Jurkat, Clone E6-1 (cell line): ENCODE data around the gene HCLS1. TPM values are rescaled to one million over a fixed set of nuclear protein-coding genes. Genes with fewer than 3 reads are reported as not detected.
A peak's percentile ranks its signal among the peaks of the same experiment; 100 is the strongest.
"Not testable (repeated sequence)": the region's sequence is repeated elsewhere in the genome, so short reads cannot be mapped to it uniquely, and the experiment has no call there.

Experiments
- DNase-seq: peaks from one replicate; pipeline ENCODE4 v3.0.0-alpha.2; 2011; ENCODE audit warnings: low read depth, low spot score
- H3K4me3 ChIP-seq: 2 replicates; pipeline ENCODE4 v1.5.1; 2011; ENCODE audit warnings: mild to moderate bottlenecking, low read length, control low read depth, moderate library complexity
- polyA plus RNA-seq: library from polyadenylated mRNA; unstranded; fragments of >200 nt; gene quantifications from one replicate; pipeline ENCODE4 v1.2.1, GENCODE V29; 2012; ENCODE audit warnings: missing spikeins; ENCODE audit not compliant: insufficient read length, insufficient read depth

Gene HCLS1
- 72.3 TPM for polyA plus RNA-seq

- DNase-seq = peak; percentile 69
- peak within 1 kb of the TSS; percentile 73 for H3K4me3 ChIP-seq
Measured at GRCh38 chr3:121660356-121661171, at the start of gene HCLS1. HCLS1 (minus strand) TSS chr3:121660903; CDS start chr3:121658347, 2,556 bp downstream.

GRCh38 chr3:121710347-121710746 lies 49.6 kb upstream of the HCLS1 start:
- H3K4me3 ChIP-seq = no peak overlapping the region
- no peak for DNase-seq

- DNase-seq = no peak
- H3K4me3 ChIP-seq = no peak overlapping the region
Measured at GRCh38 chr3:121707531-121708273, 47.0 kb upstream of the HCLS1 start.

- H3K4me3 ChIP-seq = no peak overlapping the region
- no peak for DNase-seq
Measured at GRCh38 chr3:121705541-121705940, 44.8 kb upstream of the HCLS1 start.

- H3K4me3 ChIP-seq = no peak overlapping the region
- no peak for DNase-seq
Measured at GRCh38 chr3:121703973-121704372, 43.3 kb upstream of the HCLS1 start.

GRCh38 chr3:121698901-121699300 lies 38.2 kb upstream of the HCLS1 start:
- H3K4me3 ChIP-seq = no peak overlapping the region
- no peak for DNase-seq

- DNase-seq = no peak
- no peak overlapping the region for H3K4me3 ChIP-seq
Measured at GRCh38 chr3:121698476-121698875, 37.8 kb upstream of the HCLS1 start.

- no peak for DNase-seq
- no peak overlapping the region for H3K4me3 ChIP-seq
Measured at GRCh38 chr3:121696186-121696585, 35.5 kb upstream of the HCLS1 start.

- DNase-seq = no peak
Measured at GRCh38 chr3:121692010-121692699, 31.5 kb upstream of the HCLS1 start.

GRCh38 chr3:121690777-121691405 lies 30.2 kb upstream of the HCLS1 start:
- DNase-seq = no peak
- no peak overlapping the region for H3K4me3 ChIP-seq

More at GRCh38 chr3:121692010-121692699, 31.5 kb upstream of the HCLS1 start:
- H3K4me3 ChIP-seq = no peak overlapping the region

- not testable (repeated sequence) for DNase-seq, H3K4me3 ChIP-seq
Measured at GRCh38 chr3:121688747-121689146, 28.0 kb upstream of the HCLS1 start.

GRCh38 chr3:121681792-121682191 lies 21.1 kb upstream of the HCLS1 start:
- no peak overlapping the region for H3K4me3 ChIP-seq
- DNase-seq = no peak

GRCh38 chr3:121677141-121677540 lies 16.4 kb upstream of the HCLS1 start:
- H3K4me3 ChIP-seq = no peak overlapping the region
- DNase-seq = no peak

- DNase-seq = no peak
- no peak overlapping the region for H3K4me3 ChIP-seq
Measured at GRCh38 chr3:121670676-121671075, 10.0 kb upstream of the HCLS1 start.

GRCh38 chr3:121667333-121667732 lies 6.6 kb upstream of the HCLS1 start:
- no peak for DNase-seq
- H3K4me3 ChIP-seq = no peak overlapping the region

GRCh38 chr3:121665488-121665887 lies 4.8 kb upstream of the HCLS1 start:
- DNase-seq = no peak
- H3K4me3 ChIP-seq = no peak overlapping the region

- DNase-seq = no peak
- no peak overlapping the region for H3K4me3 ChIP-seq
Measured at GRCh38 chr3:121663171-121663847, 2.6 kb upstream of the HCLS1 start.

GRCh38 chr3:121662742-121663141 lies 2.0 kb upstream of the HCLS1 start:
- no peak for DNase-seq
- no peak overlapping the region for H3K4me3 ChIP-seq

- H3K4me3 ChIP-seq = no peak overlapping the region
- DNase-seq = no peak
Measured at GRCh38 chr3:121661376-121661775, 673 bp upstream of the HCLS1 start.
